Glutamatergic neuron (in vitro differentiated cells): ENCODE measurements around the gene SYNPR. TPM values are rescaled to one million over a fixed set of nuclear protein-coding genes. Genes with fewer than 3 reads are reported as not detected.

Experiments used
- DNase-seq: peaks from one replicate; pipeline ENCODE4 v3.0.0; 2022
- H3K27ac Mint-ChIP-seq: one replicate; pipeline ENCODE4 v1.8.0; 2020; ENCODE audit warnings: mild to moderate bottlenecking, mixed read lengths, inconsistent platforms; ENCODE audit not compliant: unreplicated experiment
- H3K27me3 Mint-ChIP-seq: one replicate; pipeline ENCODE4 v1.8.0; 2020; ENCODE audit warnings: mild to moderate bottlenecking, moderate library complexity, mixed read lengths, inconsistent platforms; ENCODE audit not compliant: unreplicated experiment
- H3K36me3 Mint-ChIP-seq: one replicate; pipeline ENCODE4 v1.8.0; 2020; ENCODE audit warnings: mild to moderate bottlenecking, mixed read lengths, inconsistent platforms; ENCODE audit not compliant: unreplicated experiment
- H3K4me1 Mint-ChIP-seq: one replicate; pipeline ENCODE4 v1.8.0; 2020; ENCODE audit warnings: mild to moderate bottlenecking, low read depth, mixed read lengths, inconsistent platforms; ENCODE audit not compliant: unreplicated experiment
- H3K4me3 Mint-ChIP-seq: one replicate; pipeline ENCODE4 v1.8.0; 2020; ENCODE audit warnings: mild to moderate bottlenecking, mixed read lengths, inconsistent platforms; ENCODE audit not compliant: unreplicated experiment
- H3K9me3 Mint-ChIP-seq: one replicate; pipeline ENCODE4 v1.8.0; 2020; ENCODE audit warnings: mild to moderate bottlenecking, moderate library complexity, mixed read lengths, inconsistent platforms; ENCODE audit not compliant: unreplicated experiment
- CTCF ChIP-seq: fragments of 200-600 bp; sonication (generic); IDR thresholded peaks from one replicate; pipeline ENCODE4 v1.5.0; 2021; ENCODE audit not compliant: partially characterized antibody, unreplicated experiment
- total RNA-seq: library from RNA; stranded (reverse); fragmentation: NEBNext Ultra II Directional; extraction: Animal tissue kit (Norgen Biotek cat#: 25700); gene quantifications from one replicate; pipeline ENCODE4 v1.2.1, GENCODE V29; 2021; ENCODE audit not compliant: unreplicated experiment

Gene SYNPR
- total RNA-seq, 1 donor from 2014 or later, result 6.1 TPM

- H3K27me3 Mint-ChIP-seq, result no peaks in the 10 kb centered on the region
- no peak for TF ChIP-seq CTCF
- no peaks in the 10 kb centered on the region for H3K36me3 Mint-ChIP-seq
- no peak overlapping the region for H3K27ac Mint-ChIP-seq
- H3K4me3 Mint-ChIP-seq, result no peak overlapping the region
- no peaks in the 10 kb centered on the region for H3K9me3 Mint-ChIP-seq
- peaks cover 1% of the 10 kb centered on the region for H3K4me1 Mint-ChIP-seq
- DNase-seq, result no peak
These were observed 196.9 kb downstream of the SYNPR start for GRCh38 chr3:63474828-63475518.

DNA sequence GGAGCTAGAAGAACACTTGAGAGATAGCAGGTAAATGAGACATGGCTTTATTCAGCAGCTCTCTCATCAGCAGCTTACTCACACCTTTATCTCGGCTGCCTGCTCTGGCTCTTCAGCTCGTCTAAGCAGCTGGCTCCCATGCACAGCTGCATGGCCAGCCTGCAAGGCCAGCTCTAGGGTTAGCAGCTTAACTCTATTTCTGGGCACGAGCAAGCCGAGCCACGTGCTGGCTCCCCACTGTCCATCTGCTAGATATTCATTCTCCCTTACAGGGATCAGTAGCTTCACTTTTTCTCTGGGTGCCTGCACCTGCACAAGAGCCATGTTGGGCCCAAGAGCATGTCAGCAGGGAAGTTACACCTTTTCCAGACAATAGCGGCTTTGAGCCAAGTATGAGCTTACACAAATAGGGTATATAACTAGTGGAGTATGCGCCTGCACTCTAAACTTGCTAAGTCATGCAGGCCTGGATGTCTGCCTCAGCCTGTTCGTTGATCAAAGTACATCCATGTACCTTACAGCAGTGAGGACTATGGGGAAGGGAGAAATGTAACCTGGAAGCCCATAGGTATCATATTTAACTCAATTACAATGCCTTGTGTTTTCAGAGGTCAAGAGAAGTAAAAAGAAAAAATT is 199.5 kb downstream of the SYNPR start:
- H3K27me3 Mint-ChIP-seq, result no peaks in the 10 kb centered on the region
- no peaks in the 10 kb centered on the region for H3K9me3 Mint-ChIP-seq
- no peak overlapping the region for H3K27ac Mint-ChIP-seq
- no peak overlapping the region for H3K4me3 Mint-ChIP-seq
- no peaks in the 10 kb centered on the region for H3K36me3 Mint-ChIP-seq
- no peak for TF ChIP-seq CTCF
- peaks cover 1% of the 10 kb centered on the region for H3K4me1 Mint-ChIP-seq
- no peak for DNase-seq

GRCh38 chr3:63478990-63479660 is 201.0 kb downstream of the SYNPR start:
- no peak for DNase-seq
- Mint-ChIP-seq H3K27ac (no peak overlapping the region), H3K4me1 (no peaks in the 10 kb centered on the region), H3K9me3 (no peaks in the 10 kb centered on the region), H3K4me3 (no peak overlapping the region), H3K27me3 (no peaks in the 10 kb centered on the region), H3K36me3 (no peaks in the 10 kb centered on the region)
- no peak for TF ChIP-seq CTCF

GRCh38 chr3:63479661-63480035 is 201.5 kb downstream of the SYNPR start:
- H3K27me3 Mint-ChIP-seq, result no peaks in the 10 kb centered on the region
- H3K9me3 Mint-ChIP-seq, result no peaks in the 10 kb centered on the region
- H3K27ac Mint-ChIP-seq, result no peak overlapping the region
- no peak for TF ChIP-seq CTCF
- no peak for DNase-seq
- no peaks in the 10 kb centered on the region for H3K36me3 Mint-ChIP-seq
- H3K4me3 Mint-ChIP-seq, result no peak overlapping the region
- no peaks in the 10 kb centered on the region for H3K4me1 Mint-ChIP-seq

- DNase-seq, result no peak
- Mint-ChIP-seq H3K36me3 (no peaks in the 10 kb centered on the region), H3K27ac (no peak overlapping the region), H3K4me3 (no peak overlapping the region), H3K9me3 (no peaks in the 10 kb centered on the region), H3K27me3 (no peaks in the 10 kb centered on the region), H3K4me1 (no peaks in the 10 kb centered on the region)
- no peak for TF ChIP-seq CTCF
These were observed 203.5 kb downstream of the SYNPR start for GRCh38 chr3:63481627-63482026.
